ENCODE results near the gene YIPF3.

Gene YIPF3

GRCh38 chr6:43493833-43494232, 22.9 kb downstream of the YIPF3 start:
- in situ Hi-C loops (cut with MboI; ENCODE audit: low sequenced_read_pairs), result no loop called here

DNA sequence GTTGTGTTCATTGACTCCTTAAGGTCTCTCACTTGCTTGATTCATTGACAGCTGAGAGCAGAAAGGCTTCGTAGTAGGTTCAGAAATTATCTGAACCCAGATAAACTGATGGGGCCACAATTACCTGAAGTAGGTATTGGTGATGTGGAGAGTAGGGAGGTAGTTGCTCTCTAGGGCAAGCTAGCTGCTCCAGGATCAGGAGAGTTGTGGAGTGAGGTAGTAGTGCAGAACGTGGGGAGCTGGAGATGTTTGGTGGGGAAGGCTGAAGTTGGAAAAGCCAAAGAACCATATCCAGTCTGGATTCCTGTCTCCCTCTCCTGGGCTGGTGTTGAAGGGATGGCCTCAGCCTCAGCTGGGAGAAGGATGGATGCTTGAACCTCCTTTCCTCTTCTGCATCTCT, 23.5 kb downstream of the YIPF3 start:
- in situ Hi-C loops (cut with MboI; ENCODE audit: low sequenced_read_pairs), result no loop called here

DNA sequence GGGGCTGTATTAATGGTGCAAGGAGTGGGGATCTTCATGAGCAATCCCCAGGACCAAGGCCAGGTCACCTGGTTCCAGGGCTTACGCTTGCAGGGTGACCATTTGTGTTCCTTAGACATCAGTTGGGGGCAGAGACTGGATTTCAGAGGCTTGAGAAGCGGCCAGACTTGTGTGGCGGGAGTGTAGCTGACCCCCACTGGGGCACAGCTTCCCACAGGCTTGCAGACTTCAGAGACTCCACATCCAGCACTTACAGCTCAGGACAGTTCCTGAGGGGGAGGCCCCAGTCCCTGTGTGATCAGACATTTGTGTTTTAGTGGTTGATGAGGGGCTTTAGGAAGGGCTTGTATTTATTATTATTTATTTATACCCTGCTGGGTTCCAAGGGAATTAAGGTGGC, 24.1 kb downstream of the YIPF3 start:
- in situ Hi-C loops (cut with MboI; ENCODE audit: low sequenced_read_pairs), result no loop called here

- in situ Hi-C loops (cut with MboI; ENCODE audit: low sequenced_read_pairs), result no loop called here
These were observed 24.7 kb downstream of the YIPF3 start for GRCh38 chr6:43491750-43492661.

- in situ Hi-C loops (cut with MboI; ENCODE audit: low sequenced_read_pairs), result no loop called here
These were observed 26.2 kb downstream of the YIPF3 start for GRCh38 chr6:43490523-43490939.

GRCh38 chr6:43489277-43490072, 27.3 kb downstream of the YIPF3 start:
- in situ Hi-C loops (cut with MboI; ENCODE audit: low sequenced_read_pairs), result no loop called here

- in situ Hi-C loops (cut with MboI; ENCODE audit: low sequenced_read_pairs), result no loop called here
These were observed 28.0 kb downstream of the YIPF3 start for GRCh38 chr6:43488667-43489276.

GRCh38 chr6:43481591-43482236, 35.0 kb downstream of the YIPF3 start:
- in situ Hi-C loops (cut with MboI; ENCODE audit: low sequenced_read_pairs), result no loop called here

DNA sequence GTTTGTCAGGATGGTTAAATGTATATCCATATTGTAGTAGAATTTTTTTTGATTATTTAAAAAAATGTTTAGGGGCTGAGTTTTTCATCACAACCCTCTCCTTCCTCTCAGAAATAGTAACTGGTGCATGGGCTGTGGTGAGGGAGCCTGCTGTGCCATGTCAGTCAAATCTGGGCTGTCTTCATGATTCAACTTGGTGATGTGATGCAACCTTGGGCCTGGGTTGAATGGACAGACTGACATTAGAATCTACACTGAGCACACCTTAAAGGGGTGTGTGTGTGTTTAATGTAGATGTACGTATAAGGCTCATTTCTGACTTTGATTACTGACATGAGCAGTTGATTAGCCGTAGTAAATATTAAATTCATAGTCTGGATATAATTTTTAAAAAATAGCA, 35.7 kb downstream of the YIPF3 start:
- in situ Hi-C loops (cut with MboI; ENCODE audit: low sequenced_read_pairs), result no loop called here

GRCh38 chr6:43478008-43478372, 38.7 kb downstream of the YIPF3 start:
- in situ Hi-C loops (cut with MboI; ENCODE audit: low sequenced_read_pairs), result no loop called here

GRCh38 chr6:43477235-43478007, 39.3 kb downstream of the YIPF3 start, which contains the start of gene TJAP1:
Gene TJAP1 (plus strand): TSS chr6:43477570. CDS start chr6:43499002, 21,432 bp downstream.
- in situ Hi-C loops (cut with MboI; ENCODE audit: low sequenced_read_pairs), result no loop called here

DNA sequence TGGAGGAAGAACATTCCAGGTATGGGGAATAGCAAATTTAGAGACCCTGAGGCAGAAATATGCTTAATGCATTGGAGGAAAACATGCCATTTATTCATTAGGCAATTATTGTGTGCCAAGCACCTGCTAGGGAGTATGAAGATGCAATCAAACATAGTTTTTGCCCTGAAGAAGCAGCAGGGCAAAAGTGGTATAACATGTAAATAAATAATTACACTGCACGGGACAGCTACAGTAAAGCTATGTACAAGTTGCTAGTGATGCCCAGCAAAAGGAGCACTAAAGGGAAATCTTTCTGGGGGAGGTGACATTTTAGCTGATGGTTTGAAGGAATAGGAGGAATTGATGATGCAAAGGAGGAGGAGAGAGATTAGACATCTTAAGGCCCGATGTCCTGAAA, 40.0 kb downstream of the YIPF3 start:
- in situ Hi-C loops (cut with MboI; ENCODE audit: low sequenced_read_pairs), result no loop called here

DNA sequence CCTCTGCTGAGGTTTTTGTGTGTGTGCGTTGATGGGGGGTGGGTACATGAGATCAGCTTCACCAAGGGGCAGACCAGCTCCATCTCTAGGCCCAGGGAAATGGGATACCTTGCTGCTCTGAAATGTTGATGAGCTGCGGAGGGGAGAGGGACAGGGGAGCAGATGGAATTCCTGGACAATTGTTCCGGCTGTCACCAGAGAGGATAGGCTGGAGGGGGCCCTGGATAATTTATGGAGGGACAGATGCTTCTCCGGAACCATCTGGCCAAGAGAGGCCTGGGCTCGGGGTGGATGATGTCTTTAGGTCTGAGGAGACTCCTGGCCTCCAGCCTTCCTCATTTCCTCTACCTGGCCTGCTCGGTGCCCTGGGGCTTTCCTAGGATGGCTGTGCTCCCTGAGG, 41.2 kb downstream of the YIPF3 start:
- in situ Hi-C loops (cut with MboI; ENCODE audit: low sequenced_read_pairs), result no loop called here

DNA sequence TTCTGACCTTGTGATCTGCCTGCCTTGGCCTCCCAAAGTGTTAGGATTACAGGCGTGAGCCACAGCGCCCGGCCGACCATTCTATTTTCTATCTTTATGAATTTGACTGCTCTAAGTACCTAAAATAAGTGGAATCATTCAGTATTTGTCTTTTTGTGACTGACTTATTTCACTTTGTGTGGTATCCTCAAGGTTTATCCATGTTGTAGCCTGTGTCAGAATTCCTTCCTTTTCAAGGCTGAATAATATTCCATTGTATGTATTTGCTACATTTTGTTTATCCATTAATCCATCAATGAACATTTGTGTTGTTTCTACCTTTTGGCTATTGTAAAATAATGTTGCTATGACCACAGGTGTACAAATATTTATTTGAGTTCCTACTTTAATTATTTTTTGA, 44.2 kb downstream of the YIPF3 start:
- in situ Hi-C loops (cut with MboI; ENCODE audit: low sequenced_read_pairs), result no loop called here

DNA sequence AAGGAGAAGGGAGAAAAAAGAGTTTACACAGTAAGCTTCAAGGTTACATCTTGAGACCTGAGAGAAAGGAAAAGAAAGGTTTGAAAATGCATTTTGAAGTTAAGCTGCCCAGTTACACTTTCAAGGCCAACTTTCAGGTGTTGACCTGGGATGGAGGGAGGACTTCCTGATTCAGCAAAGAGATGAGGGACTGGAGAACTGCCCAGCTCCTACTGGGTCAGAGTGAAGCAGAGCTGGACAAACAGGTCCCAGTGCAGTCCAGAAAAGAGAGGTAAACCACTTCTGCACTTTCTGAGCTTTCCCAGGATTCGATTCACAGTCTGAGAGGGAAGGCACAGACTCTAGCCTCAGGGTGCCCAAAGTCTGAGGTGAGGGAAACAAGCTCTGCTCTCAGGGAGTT, 45.3 kb downstream of the YIPF3 start:
- in situ Hi-C loops (cut with MboI; ENCODE audit: low sequenced_read_pairs), result no loop called here

DNA sequence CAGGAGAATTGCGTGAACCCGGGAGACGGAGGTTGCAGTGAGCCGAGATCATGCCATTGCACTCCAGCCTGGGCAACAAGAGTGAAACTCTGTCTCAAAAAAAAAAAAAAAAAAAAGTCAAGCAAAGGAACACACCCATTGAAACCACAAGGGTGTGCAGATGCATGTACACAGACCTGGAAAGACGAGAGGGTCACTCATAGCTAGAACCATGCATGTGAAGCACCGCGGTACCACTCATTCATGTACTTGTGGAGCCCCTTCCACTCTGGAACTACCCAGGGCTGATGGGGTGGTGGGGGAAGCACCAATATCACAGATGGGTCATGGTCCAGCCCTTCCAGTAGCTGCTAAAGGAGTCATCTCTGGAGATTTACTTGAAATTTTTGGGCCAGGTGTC, 46.8 kb downstream of the YIPF3 start:
- in situ Hi-C loops (cut with MboI; ENCODE audit: low sequenced_read_pairs), result no loop called here

- in situ Hi-C loops (cut with MboI; ENCODE audit: low sequenced_read_pairs), result no loop called here
These were observed 47.7 kb downstream of the YIPF3 start for GRCh38 chr6:43468748-43469681.

DNA sequence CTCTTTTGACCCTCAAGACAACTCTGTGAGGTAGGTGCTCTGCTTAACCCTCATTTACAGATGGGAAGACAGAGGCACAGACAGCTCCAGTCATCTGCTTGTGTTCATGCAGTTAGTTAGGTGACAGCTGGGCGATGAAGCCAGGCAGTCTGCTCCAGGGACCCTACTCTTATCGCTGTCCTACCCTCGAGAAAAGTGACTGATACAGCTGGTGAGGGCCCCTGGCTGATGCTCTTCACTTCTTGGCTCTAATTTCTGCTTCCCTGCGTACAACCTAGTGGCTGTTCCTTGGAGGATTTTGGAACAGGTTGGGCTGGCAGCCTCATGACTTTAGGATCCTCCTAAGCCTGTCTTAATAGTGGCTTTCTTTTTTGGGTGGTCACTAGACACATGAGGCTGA, 48.5 kb downstream of the YIPF3 start:
- in situ Hi-C loops (cut with MboI; ENCODE audit: low sequenced_read_pairs), result no loop called here

- in situ Hi-C loops (cut with MboI; ENCODE audit: low sequenced_read_pairs), result no loop called here
These were observed 49.0 kb downstream of the YIPF3 start for GRCh38 chr6:43467752-43468151.
